ENCODE measurements around the gene NDUFB6. TPM values are rescaled to one million over a fixed set of nuclear protein-coding genes. Genes with fewer than 3 reads are reported as not detected.

NDUFB6 gene
- total and polyA plus RNA-seq, 7 donors: 59.6 to 90.8 (median 75.4) TPM

DNA sequence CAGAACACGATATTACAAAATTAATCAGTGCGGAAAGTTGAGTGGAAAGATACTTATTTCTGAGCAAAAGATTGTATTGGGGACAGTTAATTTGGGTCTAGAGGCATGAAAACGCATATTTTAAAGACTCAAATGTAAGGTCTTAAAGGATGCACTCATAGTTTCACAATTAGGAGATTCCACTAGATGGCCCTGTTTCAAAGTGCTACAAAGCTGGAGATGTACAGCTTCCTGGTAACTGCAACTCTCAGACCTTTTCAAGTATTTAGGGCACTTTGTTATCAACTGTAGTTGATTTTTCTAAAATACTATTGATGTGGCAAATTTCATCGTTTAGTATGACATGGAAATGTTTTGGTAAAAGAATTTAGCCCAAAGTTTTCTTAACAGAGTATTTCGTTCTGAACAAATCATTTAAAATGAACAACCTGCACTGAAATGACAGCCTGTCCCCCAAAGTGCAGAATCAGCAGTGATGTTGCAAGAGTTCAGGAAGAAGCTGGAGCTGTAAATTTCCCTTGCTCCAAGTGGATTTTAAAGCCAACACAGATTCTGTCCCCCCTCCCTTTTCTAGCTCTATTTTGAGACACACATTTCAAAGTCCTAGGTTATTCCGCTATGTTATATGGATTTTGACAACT is 16.2 kb upstream of the NDUFB6 start:
- TF ChIP-seq, protein P1, sequence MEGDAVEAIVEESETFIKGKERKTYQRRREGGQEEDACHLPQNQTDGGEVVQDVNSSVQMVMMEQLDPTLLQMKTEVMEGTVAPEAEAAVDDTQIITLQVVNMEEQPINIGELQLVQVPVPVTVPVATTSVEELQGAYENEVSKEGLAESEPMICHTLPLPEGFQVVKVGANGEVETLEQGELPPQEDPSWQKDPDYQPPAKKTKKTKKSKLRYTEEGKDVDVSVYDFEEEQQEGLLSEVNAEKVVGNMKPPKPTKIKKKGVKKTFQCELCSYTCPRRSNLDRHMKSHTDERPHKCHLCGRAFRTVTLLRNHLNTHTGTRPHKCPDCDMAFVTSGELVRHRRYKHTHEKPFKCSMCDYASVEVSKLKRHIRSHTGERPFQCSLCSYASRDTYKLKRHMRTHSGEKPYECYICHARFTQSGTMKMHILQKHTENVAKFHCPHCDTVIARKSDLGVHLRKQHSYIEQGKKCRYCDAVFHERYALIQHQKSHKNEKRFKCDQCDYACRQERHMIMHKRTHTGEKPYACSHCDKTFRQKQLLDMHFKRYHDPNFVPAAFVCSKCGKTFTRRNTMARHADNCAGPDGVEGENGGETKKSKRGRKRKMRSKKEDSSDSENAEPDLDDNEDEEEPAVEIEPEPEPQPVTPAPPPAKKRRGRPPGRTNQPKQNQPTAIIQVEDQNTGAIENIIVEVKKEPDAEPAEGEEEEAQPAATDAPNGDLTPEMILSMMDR (IDR thresholded peaks at IDR 0.05): peak; percentile 32
- Histone ChIP-seq H3K4me3 (no peak overlapping the region), H3K9me3 (no peaks in the 10 kb centered on the region), H3K27me3 (ENCODE audit: insufficient read depth in 3 of 3, low read length in 2 of 3) (peaks cover 0 to 5% (median 0%) of the 10 kb centered on the region in 3 donors), H3K4me1 (no peaks in the 10 kb centered on the region), H3K27ac (no peak overlapping the region), H3K36me3 (ENCODE audit: insufficient read depth in 1 of 2, low read depth in 1 of 2) (no peaks in the 10 kb centered on the region)
- intact Hi-C loops (cut with DNase I): loop anchor here in 1 of 2 donors (2.0 kb wide), 1 partner anchor 378 kb away; no protein-coding TSS in a partner anchor
- WGBS, 3 donors: 47 to 55% (median 49%) methylated on average over 6 of the region's 6 CpGs
- no peak for DNase-seq
- ATAC-seq: no peak

GRCh38 chr9:32587901-32588300 is 14.9 kb upstream of the NDUFB6 start:
- intact Hi-C loops (cut with DNase I): loop anchor here in 1 of 2 donors (2.0 kb wide), 1 partner anchor 379 kb away; no protein-coding TSS in a partner anchor
- H3K27me3 ChIP-seq (ENCODE audit: insufficient read depth in 3 of 3, low read length in 2 of 3): peaks cover 0 to 5% (median 0%) of the 10 kb centered on the region in 3 donors

DNA sequence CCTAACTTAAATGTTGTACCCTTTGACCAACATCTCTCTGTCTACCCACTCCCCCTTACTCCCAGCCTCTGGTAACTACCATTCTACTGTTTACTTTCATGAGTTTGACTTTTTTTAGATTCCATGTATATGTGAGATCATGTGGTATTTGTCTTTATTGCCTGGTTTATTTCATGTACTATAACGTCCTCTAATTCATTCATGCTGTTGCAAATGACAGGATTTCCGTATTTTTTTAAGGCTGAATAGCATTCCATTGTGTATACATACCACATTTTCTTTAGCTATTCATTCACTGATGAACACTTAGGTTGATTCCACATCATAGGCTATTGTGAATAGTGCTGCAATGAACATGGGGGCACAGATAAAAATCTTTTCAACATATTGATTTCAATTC is 11.8 kb upstream of the NDUFB6 start:
- Histone ChIP-seq H3K9me3 (no peaks in the 10 kb centered on the region), H3K4me3 (no peak overlapping the region), H3K36me3 (ENCODE audit: insufficient read depth in 1 of 2, low read depth in 1 of 2) (no peaks in the 10 kb centered on the region), H3K27ac (no peak overlapping the region), H3K27me3 (ENCODE audit: insufficient read depth in 3 of 3, low read length in 2 of 3) (peaks cover 0 to 5% (median 0%) of the 10 kb centered on the region in 3 donors), H3K4me1 (no peaks in the 10 kb centered on the region)
- TF ChIP-seq, protein P1 (IDR thresholded peaks at IDR 0.05): no peak
- intact Hi-C loops (cut with DNase I): no loop called here
- DNase-seq (no peak), ATAC-seq (no peak)
- whole genome bisulfite sequencing, 3 donors: 39 to 46% (median 45%) methylated on average over 2 of the region's 2 CpGs

More at GRCh38 chr9:32587901-32588300, 14.9 kb upstream of the NDUFB6 start:
- no peak overlapping the region for H3K27ac ChIP-seq
- H3K36me3 ChIP-seq (ENCODE audit: insufficient read depth in 1 of 2, low read depth in 1 of 2): no peaks in the 10 kb centered on the region
- TF ChIP-seq, protein P1 (IDR thresholded peaks at IDR 0.05): no peak
- no peak for ATAC-seq
- no peak for DNase-seq
- no peaks in the 10 kb centered on the region for H3K9me3 ChIP-seq
- no peak overlapping the region for H3K4me3 ChIP-seq
- H3K4me1 ChIP-seq: no peaks in the 10 kb centered on the region

GRCh38 chr9:32581512-32582143 is 8.7 kb upstream of the NDUFB6 start:
- Histone ChIP-seq H3K4me3 (no peak overlapping the region), H3K27ac (no peak overlapping the region), H3K9me3 (no peaks in the 10 kb centered on the region), H3K4me1 (no peaks in the 10 kb centered on the region), H3K36me3 (ENCODE audit: insufficient read depth in 1 of 2, low read depth in 1 of 2) (no peaks in the 10 kb centered on the region), H3K27me3 (ENCODE audit: insufficient read depth in 3 of 3, low read length in 2 of 3) (peaks cover 0 to 5% (median 0%) of the 10 kb centered on the region in 3 donors)
- TF ChIP-seq, protein P1 (IDR thresholded peaks at IDR 0.05): peak; percentile 27
- DNase-seq (no peak), ATAC-seq (no peak)
- intact Hi-C loops (cut with DNase I): loop anchor here (2.0 kb wide), 1 partner anchor 387 kb away; no protein-coding TSS in a partner anchor
- 35 to 38% (median 37%) methylated on average over 3 of the region's 3 CpGs for WGBS, 3 donors

Data from psoas muscle (tissue), 8 donors.